Fibroblast of the aortic adventitia (primary cell): ENCODE results near the gene ZNF516. TPM values are rescaled to one million over a fixed set of nuclear protein-coding genes. Genes with fewer than 3 reads are reported as not detected.

Source experiments
- DNase-seq: peaks from one replicate; pipeline ENCODE4 v3.0.0-alpha.2; 2010; ENCODE audit warnings: low read depth
- H3K4me3 ChIP-seq: 2 replicates; pipeline ENCODE4 v1.5.1; 2011; ENCODE audit warnings: low read depth, mild to moderate bottlenecking, control low read depth, low read length, moderate library complexity
- CTCF ChIP-seq: IDR thresholded peaks from 2 replicates; pipeline ENCODE4 v1.5.1; 2011; ENCODE audit warnings: mild to moderate bottlenecking, low read length, control low read depth, inconsistent platforms; ENCODE audit not compliant: insufficient read depth
- total RNA-seq: library from RNA; depleted of rRNA; stranded (reverse); fragments of >200 nt; gene quantifications from 2 replicates; pipeline ENCODE4 v1.2.3, GENCODE V29; 2012; ENCODE audit warnings: low replicate concordance

The ZNF516 gene
- total RNA-seq, 1 donor = 21.9 TPM

- no peak for DNase-seq
- TF ChIP-seq CTCF = no peak
- no peak overlapping the region for H3K4me3 ChIP-seq
These were observed 127.6 kb downstream of the ZNF516 start for GRCh38 chr18:76367168-76368125.

GRCh38 chr18:76365561-76365960 lies 129.5 kb downstream of the ZNF516 start:
- no peak for DNase-seq
- no peak for TF ChIP-seq CTCF
- H3K4me3 ChIP-seq = no peak overlapping the region

GRCh38 chr18:76364282-76365259 lies 130.5 kb downstream of the ZNF516 start:
- no peak for TF ChIP-seq CTCF
- H3K4me3 ChIP-seq = no peak overlapping the region
- DNase-seq = no peak

GRCh38 chr18:76363436-76364120 lies 131.5 kb downstream of the ZNF516 start:
- H3K4me3 ChIP-seq = no peak overlapping the region
- DNase-seq = peak; percentile 66
- no peak for TF ChIP-seq CTCF

- no peak for TF ChIP-seq CTCF
- DNase-seq = no peak
- H3K4me3 ChIP-seq = no peak overlapping the region
These were observed 132.4 kb downstream of the ZNF516 start for GRCh38 chr18:76362676-76363075.

GRCh38 chr18:76361219-76361618 lies 133.8 kb downstream of the ZNF516 start:
- no peak for DNase-seq
- no peak overlapping the region for H3K4me3 ChIP-seq
- no peak for TF ChIP-seq CTCF
